Left colon (tissue), 2 donors: ENCODE data around the gene INPP5F. TPM values are rescaled to one million over a fixed set of nuclear protein-coding genes. Genes with fewer than 3 reads are reported as not detected.
A peak's percentile ranks its signal among the peaks of the same experiment; 100 is the strongest.
"Not testable (repeated sequence)": the region's sequence is repeated elsewhere in the genome, so short reads cannot be mapped to it uniquely, and the experiment has no call there.

Source experiments
- ATAC-seq: fragments of 200-7000 bp; cut with Tn5 transposase; one replicate; pipeline ENCODE4 v1.9.1; 2020; ENCODE audit warnings: mild to moderate bottlenecking, moderate library complexity
- DNase-seq, 2 donors: peaks; one replicate each; pipeline ENCODE4 v3.0.0-alpha.2; 2020
- intact Hi-C, 2 donors: fragments of 100-400 bp; cut with DNase I in 1 of 2; cut with micrococcal nuclease in 1 of 2; formaldehyde crosslinking; loops; one replicate each; pipeline versions ENCODE4 v1.11.2 to v1.14.0; 2022; cut with DNase I, micrococcal nuclease
- total RNA-seq, 2 donors: library from RNA; stranded (reverse); fragmentation: NEBNext Ultra II Directional; extraction: Animal tissue kit (Norgen Biotek cat#: 25700); gene quantifications; one replicate each; pipeline ENCODE4 v1.2.1, GENCODE V29; 2021
- donor health status: DM: no; HTN: no; CAD: no.
- donor health status: DM: yes; HTN: yes; CAD: no.

INPP5F gene
- total RNA-seq, 2 donors from 2014 or later, result 12.7 to 15.7 TPM

DNA sequence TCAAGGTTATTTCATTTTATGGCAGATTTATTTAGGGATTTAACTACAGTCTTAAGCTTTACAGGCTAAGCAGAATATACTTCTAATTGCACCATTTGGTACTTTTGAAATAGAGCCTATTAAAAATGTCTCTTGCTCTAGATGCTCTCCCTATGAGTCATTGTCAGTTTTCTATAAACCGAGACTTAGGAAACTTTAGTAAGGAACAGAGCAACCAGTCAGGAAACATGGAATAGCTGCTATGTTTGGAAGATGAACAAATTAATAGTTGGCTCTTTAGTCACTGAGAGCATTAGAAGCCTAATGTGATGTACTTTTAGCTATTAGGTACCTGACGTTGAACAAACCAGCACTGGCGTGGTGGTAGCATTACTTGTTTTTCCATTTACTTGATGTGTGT is 35.3 kb downstream of the INPP5F start:
- DNase-seq (no peak), ATAC-seq (no peak)
- intact Hi-C loops, result no loop called here

DNA sequence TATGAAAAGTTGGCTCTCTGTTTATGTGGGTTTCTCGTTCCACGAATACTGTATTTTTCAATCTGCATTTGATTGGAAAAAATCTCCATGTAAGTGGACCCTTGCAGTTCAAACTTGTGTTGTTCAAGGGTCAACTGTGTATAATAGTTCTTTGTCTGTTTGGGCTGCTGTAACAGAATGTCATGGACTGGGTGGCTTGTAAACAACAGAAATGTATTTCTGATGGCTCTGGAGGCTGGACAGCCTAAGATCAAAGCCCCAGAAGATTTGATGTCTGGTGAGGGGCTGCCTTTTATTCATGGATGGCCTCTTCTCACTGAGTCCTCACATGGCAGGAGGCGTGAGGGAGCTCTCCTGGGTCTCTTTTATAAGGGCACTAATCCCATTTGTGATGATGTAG is 36.2 kb downstream of the INPP5F start:
- ATAC-seq (no peak), DNase-seq (no peak)
- intact Hi-C loops, result no loop called here

DNA sequence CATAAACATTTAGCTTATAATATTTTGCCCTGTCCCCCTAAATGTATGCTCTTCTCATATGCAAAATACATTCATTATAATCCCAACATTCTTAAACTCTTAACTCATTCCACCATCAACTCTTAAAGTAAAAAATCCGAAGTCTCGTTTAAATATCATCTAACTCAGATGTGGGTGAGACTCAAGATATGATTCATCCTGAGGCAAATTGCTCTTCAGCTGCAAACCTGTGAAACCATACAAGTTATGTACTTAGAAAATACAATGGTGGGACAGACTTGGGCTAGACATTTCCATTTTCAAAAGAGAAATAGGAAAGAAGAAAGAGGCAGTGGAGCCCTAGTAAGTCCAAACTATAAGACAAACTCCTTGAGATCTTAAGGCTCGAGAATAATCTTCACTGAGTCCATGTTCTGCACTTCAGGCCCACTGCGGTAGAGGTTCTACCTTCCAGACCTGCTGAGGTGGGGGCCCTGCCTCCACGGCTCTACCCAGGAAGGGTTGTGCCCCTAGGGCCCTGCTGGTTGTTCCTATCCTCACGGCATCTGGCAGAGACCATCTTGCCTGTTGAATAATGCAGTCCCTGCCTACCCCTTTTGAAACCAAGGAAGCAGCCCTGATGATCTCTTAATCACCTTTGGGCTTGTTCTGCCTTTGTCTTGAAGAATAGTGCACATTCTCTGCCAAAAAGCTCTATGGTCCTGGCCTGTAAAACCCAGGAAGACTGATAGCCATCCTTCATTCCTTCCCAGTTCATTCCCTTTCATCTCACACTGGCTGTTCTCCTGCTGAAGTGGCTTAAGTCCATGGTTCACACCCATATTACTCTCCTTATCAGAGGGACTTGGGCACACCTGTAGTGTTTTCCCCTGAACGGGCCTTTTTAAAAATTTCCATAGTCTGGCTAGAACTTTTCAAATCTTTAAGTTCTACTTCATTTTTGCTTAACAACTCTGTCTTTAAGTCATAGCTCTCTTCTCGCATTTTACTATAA is 37.3 kb downstream of the INPP5F start:
- intact Hi-C loops, result no loop called here
- no peak for DNase-seq
- peak; percentile 52 for ATAC-seq

DNA sequence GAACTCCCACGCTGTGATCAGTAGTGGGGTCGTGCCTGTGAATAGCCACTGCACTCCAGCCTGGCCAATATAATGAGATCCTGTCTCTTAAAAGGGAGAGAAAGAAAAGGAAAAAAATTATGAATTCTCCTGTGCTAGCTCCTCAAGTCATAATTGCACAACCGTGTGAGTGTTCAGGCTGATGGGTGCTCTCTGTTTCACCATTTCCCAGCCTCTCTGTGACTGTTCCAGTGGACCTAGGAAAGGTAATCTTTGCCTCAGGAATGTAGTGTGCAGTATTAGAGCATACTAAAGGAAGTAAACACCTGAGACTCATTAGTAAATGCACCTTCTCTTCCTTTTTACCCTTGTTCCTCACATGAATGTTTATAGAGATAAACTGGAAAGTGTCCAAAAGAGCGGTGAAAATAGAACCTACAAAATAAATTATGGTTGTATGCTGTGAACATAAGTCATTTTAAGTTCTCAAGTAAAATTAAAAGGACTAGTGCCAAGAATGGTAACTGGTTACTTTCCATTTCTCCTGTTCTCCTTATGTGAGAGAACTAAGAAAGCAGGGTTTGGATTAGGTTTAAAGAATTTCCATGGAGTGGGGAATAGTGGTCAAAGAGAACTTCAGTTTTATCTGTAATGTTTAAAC is 42.7 kb downstream of the INPP5F start:
- ATAC-seq (no peak), DNase-seq (no peak)
- intact Hi-C loops, result no loop called here

DNA sequence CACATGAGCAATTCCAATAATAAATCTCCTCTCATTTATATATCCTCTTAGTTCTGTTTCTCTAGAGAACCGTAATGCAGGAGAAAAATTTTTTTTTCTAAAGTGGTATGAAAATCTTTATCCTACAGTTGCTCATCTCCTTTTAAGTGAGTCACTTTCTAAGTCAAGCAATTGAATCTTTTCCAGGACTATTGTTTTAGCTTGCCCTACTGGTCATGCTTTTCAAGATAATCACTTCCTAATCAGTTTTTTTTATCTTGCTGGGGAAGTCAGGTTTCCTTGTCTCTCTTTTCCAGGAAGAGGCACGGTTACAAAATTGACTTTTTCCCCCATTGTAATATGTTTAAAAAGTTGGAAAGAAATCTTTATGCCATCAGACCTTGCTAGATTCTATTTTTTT is 44.0 kb downstream of the INPP5F start:
- ATAC-seq (no peak), DNase-seq (no peak)
- intact Hi-C loops, result no loop called here

DNA sequence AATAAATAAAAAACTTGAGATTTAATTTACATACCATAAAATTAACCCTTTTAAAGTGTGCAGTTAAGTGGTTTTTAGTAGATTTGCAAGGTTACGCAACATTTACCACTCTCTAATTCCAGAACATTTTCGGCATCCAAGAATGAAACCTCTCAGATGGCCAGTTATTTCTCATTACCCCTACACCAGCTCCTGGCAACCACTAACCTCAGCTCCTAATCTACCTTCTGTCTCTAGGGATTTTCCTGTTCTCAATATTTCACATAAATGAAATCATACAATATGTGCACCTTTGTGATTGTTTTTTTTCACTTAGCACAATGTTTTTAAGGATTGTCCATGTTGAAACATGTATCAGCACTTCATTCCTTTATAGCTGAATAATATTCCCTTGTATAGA is 45.1 kb downstream of the INPP5F start:
- intact Hi-C loops, result no loop called here
- DNase-seq (no peak), ATAC-seq (no peak)

DNA sequence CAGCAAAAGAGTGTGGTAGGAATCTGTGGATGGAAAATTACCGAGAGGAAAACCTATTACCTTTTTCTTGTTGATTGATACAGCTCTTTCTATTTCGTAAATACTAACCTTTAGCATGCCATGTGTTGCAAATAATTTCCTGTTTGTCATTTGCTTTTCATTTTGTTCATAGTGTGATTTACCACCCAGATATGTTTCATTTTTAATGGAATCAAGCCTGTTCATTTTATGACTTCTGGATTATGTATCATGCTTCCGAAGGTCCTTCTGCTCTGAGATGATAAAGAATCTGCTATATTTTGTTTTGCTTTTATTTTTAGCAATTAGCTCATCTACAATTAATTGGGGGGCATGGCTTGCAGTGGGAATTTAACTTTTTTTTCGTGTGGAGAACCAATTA is 46.5 kb downstream of the INPP5F start:
- intact Hi-C loops, result no loop called here
- ATAC-seq, result no peak
- DNase-seq, result no peak

DNA sequence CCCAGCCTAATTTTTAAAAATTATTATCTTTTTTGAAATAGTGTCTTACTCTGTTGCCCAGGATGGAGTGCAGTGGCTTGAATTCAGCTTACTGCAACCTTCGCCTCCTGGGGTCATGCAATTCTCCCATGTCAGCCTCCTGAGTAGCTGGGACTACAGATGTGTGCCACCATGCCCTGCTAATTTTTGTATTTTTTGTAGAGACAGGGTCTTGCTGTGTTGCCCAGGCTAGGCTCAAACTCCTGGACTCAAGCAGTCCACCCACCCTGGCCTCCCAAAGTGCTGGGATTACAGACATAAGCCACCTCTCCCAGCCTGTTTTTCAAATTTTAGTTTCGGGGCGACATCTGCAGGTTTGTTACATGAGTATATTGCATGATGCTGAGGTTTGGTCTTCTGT is 47.2 kb downstream of the INPP5F start:
- not testable (repeated sequence) for ATAC-seq

DNA sequence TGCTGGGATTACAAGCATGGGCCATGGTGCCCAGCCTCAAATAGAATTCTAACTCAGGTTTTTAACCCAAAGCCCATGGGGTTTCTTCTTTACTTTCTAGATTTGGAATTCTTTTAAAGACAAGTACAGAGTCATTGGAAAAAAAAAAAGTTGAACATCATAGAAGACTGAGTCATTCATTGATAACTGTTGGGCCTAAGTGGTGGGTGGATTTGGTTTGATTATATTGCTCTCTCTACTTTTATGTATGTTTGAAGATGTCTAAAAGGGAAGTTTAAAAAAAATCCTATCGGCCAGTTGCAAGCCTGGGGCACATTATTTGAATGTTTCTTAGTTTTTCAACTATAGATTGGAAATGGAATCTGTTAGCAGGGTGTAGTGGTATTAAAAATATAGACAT is 49.7 kb downstream of the INPP5F start:
- intact Hi-C loops, result no loop called here
- ATAC-seq, result no peak
- no peak for DNase-seq

More for the DNA sequence above, 47.2 kb downstream of the INPP5F start:
- intact Hi-C loops, DNase-seq: not testable (repeated sequence)

DNA sequence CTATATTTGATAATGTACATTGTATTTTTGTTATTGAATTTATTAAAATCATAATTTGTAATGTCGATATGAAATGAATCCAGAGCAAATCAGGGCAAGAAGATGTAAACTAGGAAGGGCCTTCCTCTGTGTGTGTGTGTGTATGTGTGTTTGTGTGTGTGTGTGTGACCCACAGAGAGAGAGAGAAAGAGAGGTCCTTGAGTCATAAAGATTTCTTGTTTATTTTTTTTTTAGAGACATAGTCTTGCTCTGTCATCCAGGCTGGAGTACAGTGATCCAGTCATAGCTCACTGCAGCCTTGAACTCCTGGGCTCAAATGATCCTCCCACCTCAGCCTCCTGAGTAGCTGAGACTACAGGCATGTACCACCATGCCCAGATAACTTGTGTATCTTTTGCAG is 50.7 kb downstream of the INPP5F start:
- ATAC-seq (no peak), DNase-seq (no peak)
- intact Hi-C loops, result no loop called here

DNA sequence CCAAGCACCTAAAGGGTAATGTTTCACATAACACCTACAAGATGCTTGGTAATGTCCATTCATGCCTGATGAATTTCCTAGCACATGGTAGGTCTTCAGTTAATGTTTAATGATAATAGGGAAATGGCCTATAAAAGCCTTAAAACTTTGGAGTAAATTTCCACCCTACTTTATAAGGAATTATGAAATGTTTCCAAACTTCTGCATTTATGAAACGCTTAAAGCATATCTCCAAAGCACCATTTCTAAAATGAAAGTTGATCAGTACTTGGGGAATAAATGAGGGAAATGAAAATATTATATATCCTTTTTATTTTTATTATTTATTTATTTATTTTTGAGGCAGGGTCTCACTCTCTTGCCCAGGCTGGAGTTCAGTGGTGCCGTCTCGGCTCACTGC is 51.8 kb downstream of the INPP5F start:
- ATAC-seq (no peak), DNase-seq (no peak)
- intact Hi-C loops, result no loop called here

DNA sequence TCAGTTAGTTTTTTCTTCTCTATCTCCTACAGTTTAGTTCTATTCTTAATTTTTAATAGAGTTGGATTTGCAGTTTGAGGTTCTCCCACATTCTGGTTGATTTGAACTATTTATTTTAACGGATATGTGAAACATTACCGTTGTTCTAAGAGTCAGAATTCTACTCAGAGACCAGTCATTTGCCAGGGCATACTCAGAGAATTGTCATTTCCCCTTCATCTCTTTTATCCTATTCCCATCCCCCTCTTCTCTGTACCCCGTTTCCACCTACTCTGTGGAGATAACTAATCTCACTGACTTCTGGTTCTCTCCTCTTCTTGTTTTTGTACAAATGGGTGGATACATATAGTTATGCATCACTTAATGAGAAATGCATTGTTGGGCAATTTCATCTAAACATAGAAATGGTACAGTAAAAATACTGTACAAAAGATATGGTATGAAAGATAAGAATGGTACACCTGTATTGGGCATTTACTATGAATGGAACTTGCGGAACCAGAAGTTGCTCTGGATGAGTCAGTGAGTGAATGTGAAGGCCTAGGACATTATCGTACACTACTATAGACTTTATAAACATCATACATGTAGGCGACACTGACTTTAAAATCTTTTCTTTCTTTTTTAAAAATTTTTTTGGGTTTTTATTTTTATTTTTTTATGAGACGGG is 53.1 kb downstream of the INPP5F start:
- ATAC-seq (no peak), DNase-seq (no peak)
- intact Hi-C loops, result no loop called here

DNA sequence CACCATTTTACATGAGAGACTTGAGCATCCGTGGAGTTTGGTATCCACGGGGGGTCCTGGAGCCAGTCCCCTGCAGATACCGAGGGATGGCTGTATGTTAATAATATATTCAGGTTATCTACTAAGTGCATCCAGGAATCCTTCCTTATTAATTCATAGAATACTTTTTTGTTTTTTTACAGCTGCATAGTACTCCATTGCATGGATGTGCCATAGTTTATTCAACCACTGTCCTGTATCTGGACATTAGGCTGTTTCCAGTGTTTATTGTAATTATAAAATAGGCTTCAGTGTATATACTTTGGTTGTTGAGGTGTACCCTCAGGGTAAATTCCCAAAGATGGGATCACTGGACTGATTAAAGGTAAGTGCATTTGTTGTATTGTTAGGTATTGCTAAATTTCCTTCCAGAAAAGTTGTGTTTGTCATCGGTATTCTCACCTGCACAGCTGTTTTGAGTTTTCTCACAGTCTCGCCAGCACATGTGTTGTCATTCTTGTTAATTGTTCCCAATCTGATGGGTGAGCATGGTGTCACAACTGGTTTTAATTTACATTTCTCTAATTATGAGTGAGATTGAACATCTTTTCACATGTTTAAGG is 55.1 kb downstream of the INPP5F start:
- DNase-seq (no peak), ATAC-seq (no peak)
- intact Hi-C loops, result no loop called here

DNA sequence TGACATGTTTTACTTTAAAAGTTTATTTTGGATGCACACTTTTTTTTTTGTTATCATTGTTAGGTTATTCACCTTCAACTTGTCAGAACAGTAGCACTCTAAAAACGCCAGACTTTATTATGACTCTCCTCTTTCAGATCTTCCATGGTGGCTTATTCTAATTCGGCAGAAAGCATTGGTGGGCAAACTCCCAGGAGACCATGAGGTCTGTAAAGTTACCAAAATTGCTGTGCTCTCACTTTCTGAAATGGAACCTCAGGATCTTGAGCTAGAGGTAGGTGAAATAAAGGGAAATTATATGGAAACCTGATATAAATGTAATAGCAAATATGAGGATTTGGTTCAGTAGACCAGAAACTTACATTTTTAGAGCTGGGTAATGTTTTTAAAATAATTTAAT is 55.6 kb downstream of the INPP5F start:
- no peak for ATAC-seq
- intact Hi-C loops, result no loop called here
- no peak for DNase-seq

DNA sequence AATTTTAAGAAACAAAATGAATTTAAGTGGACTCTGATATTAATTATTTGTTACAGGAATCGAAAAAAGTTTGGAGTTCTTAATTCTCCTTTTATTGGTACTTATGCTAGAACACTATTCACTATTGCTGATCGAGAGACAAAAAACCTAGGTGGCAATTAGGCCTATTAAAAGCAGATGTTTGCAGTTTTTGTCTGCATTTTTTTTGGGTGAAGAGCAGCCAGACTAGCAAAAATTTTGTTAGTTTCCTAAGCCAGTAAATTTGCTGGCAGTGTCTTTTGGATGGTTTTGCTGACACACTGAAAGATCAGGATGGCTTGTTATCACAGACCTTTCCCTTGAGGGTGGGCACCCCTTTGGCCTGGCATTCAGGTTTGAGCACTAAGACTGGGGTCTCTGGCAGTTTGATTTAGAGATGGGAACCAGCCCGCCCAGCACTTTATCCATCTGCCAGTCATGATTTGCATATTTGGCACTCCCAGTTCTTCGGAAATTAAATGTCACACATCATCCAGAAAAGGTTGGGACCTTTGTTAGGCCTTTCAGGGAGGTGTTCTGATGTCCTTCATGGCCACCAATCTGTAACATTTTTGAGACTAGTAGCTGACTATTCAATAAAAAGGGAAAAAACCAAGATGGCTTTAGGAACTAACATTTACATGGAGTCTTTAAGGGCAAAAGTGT is 57.3 kb downstream of the INPP5F start:
- intact Hi-C loops, result no loop called here
- ATAC-seq (no peak), DNase-seq (no peak)

DNA sequence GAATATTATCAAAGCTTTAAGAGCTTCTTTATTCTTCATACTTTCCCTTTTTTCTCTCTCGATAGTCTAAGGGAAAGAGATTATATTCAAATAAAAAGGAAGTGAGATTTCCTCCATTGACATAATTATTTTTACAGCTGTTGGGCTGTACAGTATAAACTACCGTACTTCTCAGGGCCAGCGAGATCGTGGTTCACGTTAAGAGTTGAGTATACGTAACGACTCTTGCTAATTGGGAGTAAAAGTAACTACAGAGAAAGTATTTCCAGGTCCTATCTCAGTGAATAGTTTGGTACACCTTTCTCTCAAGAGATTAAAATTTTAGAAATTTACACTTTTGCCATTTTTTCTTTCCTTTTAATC is 57.8 kb downstream of the INPP5F start:
- intact Hi-C loops, result no loop called here
- DNase-seq, result no peak
- no peak for ATAC-seq

DNA sequence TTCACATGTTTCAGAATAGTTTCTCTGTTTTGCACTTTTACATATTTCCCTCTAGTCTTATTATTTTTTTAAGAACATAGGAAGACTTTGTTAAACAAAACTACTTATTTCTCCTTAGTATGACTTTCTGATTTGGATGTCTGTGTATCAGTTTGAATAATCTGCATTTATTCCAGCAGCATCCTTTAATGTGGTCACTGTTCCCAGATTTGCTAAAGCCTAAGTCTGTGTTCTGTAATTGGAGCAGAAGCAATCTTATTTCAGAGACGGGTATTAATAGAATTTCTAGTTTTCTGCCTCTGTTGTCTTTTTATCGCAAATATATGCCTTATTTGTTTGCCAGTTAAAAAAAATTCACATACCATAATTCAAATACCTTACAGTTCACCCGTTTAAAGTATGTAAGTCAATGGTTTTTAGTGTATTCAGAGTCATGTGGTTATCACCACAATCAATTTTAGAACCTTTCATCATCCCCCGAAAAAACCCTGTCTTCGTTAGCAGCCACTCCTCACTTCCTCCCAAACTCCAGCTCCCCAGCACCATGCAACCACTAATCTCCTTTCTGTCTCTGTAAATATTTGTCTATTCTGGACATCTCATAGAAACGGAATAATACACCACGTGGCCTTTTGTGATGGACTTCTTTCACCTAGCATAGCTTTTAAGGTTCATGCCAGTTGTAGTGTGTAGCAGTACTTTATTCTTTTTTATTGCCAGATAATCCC is 58.7 kb downstream of the INPP5F start:
- no peak for DNase-seq
- intact Hi-C loops, result no loop called here
- no peak for ATAC-seq

DNA sequence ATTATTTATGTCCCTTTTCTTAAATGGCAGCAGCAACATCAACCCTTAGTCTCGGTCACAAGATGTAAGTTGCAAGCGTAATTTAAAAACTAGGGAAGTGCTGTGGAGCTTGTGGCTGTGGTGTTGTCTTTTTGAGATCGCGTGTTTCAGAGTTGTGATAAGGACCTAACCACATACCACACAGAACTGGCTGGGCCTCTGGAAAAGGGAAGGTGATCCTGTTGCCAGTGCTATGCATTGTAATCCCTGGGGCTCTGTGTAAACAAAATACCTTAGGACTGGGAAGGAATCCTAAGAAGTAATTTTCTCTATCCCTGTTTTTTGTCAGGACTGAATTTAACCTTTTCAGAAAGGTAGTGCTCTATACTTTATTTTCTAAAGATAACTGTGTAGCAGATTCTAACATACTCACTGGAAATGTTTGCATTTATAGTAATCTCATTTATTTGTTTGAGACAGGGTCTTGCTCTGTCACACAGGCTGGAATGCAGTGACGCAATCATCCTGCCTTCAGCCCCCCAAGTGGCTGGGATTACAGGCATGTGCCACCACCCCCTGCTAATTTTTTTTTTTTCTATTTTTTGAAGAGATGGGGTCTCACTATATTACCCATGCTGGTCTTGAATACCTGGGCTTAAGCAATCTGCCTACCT is 60.4 kb downstream of the INPP5F start:
- intact Hi-C loops, result no loop called here
- DNase-seq (no peak), ATAC-seq (no peak)
